ENCODE results near the gene NAT10. TPM values are rescaled to one million over a fixed set of nuclear protein-coding genes. Genes with fewer than 3 reads are reported as not detected.
"Not testable (repeated sequence)": the region's sequence is repeated elsewhere in the genome, so short reads cannot be mapped to it uniquely, and the experiment has no call there.

The NAT10 gene
- total RNA-seq (10 to 100 TPM; 33.6 to 42.4 TPM), polyA plus RNA-seq (10 to 100 TPM in 1 of 2 donors, 1 to 10 TPM in 1; 8.9 to 25.1 TPM)
- long read RNA-seq, donor 1, partial matches to known transcripts, result 17 of 19 reads
- long read RNA-seq, donor 1, other reads (novel, unspliced or antisense), result 2 of 19 reads
- long read RNA-seq, donor 2, full-length matches to known transcripts, result 3 of 5 reads
- long read RNA-seq, donor 2, partial matches to known transcripts, result 1 of 5 reads
- long read RNA-seq, donor 2, other reads (novel, unspliced or antisense), result 1 of 5 reads

DNA sequence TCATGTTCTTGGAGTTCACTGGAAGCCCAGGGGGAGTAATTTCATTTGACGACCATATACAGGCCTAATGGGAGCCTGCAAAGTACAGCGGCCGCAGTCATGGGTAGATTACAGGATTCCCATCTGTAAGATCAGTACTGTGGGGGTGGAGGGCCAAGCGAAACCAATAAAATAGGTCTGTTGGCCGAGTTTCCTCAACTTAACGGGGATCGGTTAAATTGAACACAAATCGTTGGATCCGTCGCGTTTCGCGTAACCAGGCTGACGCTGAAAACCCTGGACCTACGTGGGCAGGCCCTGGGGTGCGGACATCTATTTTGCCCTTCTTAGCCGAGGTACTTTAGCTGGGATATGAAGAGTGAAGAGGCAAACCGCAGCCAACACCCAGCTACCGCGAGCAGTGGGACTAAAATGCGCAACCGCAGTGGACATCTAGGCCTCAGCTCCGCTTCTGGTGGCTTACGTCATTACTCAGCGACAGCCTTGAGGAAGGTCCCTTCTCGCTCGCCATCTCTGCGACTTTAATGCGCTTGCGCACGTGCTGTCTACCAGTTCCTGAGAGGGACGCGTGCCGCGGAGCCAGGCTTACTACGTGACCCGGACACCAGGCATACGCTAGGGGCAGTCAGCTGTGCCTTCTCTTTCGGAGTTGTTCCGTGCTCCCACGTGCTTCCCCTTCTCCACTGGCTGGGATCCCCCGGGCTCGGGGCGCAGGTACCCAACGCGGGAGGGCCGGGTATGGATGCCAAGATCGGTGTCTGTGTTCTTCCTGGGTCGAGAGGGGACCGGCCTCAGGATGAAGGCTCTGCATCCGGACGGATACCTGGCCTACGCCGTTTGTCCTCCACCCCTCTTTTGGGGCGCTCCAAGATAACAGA, at the start of gene NAT10:
Gene NAT10 (plus strand): TSS at position 551 of the 878 bp plus-strand sequence. CDS start 2,597 bp downstream, outside the sequence.
- H3K36me3 ChIP-seq (ENCODE audit: control insufficient read depth in 1 of 2, insufficient read depth in 2 of 2, low read length in 1 of 2), result peaks cover 3 to 4% of the 10 kb centered on the region in 2 donors
- intact Hi-C loops (cut with DNase I), result loop anchor here (2.0 to 10.0 kb wide), 4 partner anchors 55 to 253 kb away; partner anchors contain the start of genes ABTB2 (in 1 of the 2) and CAPRIN1 (in 1 of the 2)

GRCh38 chr11:34056672-34057071, 48.8 kb upstream of the NAT10 start:
- H3K27ac ChIP-seq (ENCODE audit: low read depth in 1 of 2, low read length in 2 of 2), result no peak overlapping the region

More for the DNA sequence above, at the start of gene NAT10:
- 0 to 1% methylated on average over 51 to 55 of the region's 55 CpGs for WGBS, 2 donors
- Histone ChIP-seq H3K4me1 (ENCODE audit: control insufficient read depth in 1 of 2, insufficient read depth in 2 of 2, low read length in 2 of 2) (no peaks in the 10 kb centered on the region), H3K9me3 (ENCODE audit: control insufficient read depth, low read length) (no peaks in the 10 kb centered on the region), H3K27ac (ENCODE audit: low read depth in 1 of 2, low read length in 2 of 2) (peak within 1 kb of the TSS; percentile 59 to 62), H3K4me3 (ENCODE audit: low read length in 2 of 2) (peak within 1 kb of the TSS; percentile 27 to 52), H3K27me3 (ENCODE audit: control insufficient read depth in 1 of 2, insufficient read depth in 2 of 2, low read length in 1 of 2) (no peaks in the 10 kb centered on the region)
- DNase-seq, result peak; percentile 97 to 98
- peak; percentile 99 for ATAC-seq (ENCODE audit: low FRiP score)

DNA sequence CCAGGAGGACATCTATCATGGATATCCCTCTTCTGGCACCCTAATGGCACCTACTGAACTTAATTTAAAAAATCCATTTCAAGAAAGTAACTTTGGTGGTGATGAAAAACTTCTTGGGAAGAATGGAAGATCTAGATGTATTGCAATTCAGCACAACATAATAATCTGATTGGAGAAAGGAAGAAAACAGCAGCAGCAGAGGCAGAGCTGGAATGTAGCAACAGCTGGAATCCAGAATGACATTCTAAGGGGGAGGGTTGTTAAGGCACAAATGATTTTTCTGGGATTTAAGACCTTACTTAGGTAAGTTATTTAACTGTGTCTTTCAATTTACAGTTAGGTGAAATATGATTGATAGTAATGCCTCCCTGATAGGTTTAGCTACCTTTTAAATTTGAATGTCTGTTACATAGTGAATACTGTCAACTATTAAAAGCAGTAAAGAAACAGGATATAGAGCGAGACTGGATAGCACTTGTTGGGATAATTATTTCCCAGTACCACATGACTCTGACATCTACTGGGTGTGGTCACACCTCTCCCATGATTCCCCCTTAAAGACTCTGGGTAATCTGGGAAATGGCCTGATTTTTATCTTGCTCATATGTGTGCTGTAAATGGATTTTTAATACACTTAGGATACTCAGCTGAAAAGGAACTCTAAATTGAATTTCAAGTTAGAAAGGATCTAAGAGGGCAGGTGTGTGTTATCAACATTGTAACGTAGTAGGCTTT, 42.2 kb upstream of the NAT10 start:
- Histone ChIP-seq H3K4me1 (ENCODE audit: control insufficient read depth in 1 of 2, insufficient read depth in 2 of 2, low read length in 2 of 2) (peaks cover 0 to 4% of the 10 kb centered on the region in 2 donors), H3K27ac (ENCODE audit: low read depth in 1 of 2, low read length in 2 of 2) (no peak overlapping the region), H3K27me3 (ENCODE audit: control insufficient read depth in 1 of 2, insufficient read depth in 2 of 2, low read length in 1 of 2) (no peaks in the 10 kb centered on the region), H3K4me3 (ENCODE audit: low read length in 2 of 2) (no peak overlapping the region), H3K9me3 (ENCODE audit: control insufficient read depth, low read length) (no peaks in the 10 kb centered on the region), H3K36me3 (ENCODE audit: control insufficient read depth in 1 of 2, insufficient read depth in 2 of 2, low read length in 1 of 2) (peaks cover 1 to 3% of the 10 kb centered on the region in 2 donors)
- intact Hi-C loops (cut with DNase I), result no loop called here
- ATAC-seq (ENCODE audit: low FRiP score) (no peak), DNase-seq (no peak)
- WGBS, 2 donors, result 87 to 94% methylated on average over 2 of the region's 2 CpGs

More at GRCh38 chr11:34056672-34057071, 48.8 kb upstream of the NAT10 start:
- H3K4me1 ChIP-seq (ENCODE audit: control insufficient read depth in 1 of 2, insufficient read depth in 2 of 2, low read length in 2 of 2), result peaks cover 0 to 5% of the 10 kb centered on the region in 2 donors
- no peaks in the 10 kb centered on the region for H3K27me3 ChIP-seq (ENCODE audit: control insufficient read depth in 1 of 2, insufficient read depth in 2 of 2, low read length in 1 of 2)
- ATAC-seq (ENCODE audit: low FRiP score) (no peak), DNase-seq (no peak)
- peaks cover 0 to 2% of the 10 kb centered on the region in 2 donors for H3K36me3 ChIP-seq (ENCODE audit: control insufficient read depth in 1 of 2, insufficient read depth in 2 of 2, low read length in 1 of 2)
- 18 to 26% methylated on average over 2 of the region's 2 CpGs for WGBS, 2 donors
- intact Hi-C loops (cut with DNase I), result no loop called here
- no peaks in the 10 kb centered on the region for H3K9me3 ChIP-seq (ENCODE audit: control insufficient read depth, low read length)
- no peak overlapping the region for H3K4me3 ChIP-seq (ENCODE audit: low read length in 2 of 2)

DNA sequence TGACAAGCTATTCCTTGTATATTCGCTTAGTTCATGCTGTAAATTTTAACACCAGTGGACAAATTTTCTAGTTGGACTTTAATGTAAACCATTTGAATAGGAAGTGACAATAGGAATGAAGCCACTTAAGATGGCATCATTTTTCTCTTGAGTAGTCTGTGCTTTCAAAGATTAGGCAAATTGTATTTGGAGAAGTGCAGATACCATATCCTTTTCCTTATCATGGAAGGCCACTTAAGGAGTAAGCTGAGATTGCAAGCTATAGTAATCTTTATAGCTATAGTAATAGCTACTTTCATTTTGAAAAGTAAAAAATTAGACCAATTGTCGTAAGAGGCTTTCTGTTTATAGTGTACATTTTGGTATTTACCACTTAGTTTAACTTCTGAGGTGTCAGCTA, 41.1 kb upstream of the NAT10 start:
- no peak for DNase-seq
- ATAC-seq (ENCODE audit: low FRiP score), result no peak
- WGBS, 2 donors, result 91 to 94% methylated on average over 2 of the region's 2 CpGs
- Histone ChIP-seq H3K4me1 (ENCODE audit: control insufficient read depth in 1 of 2, insufficient read depth in 2 of 2, low read length in 2 of 2) (peaks cover 0 to 5% of the 10 kb centered on the region in 2 donors), H3K27ac (ENCODE audit: low read depth in 1 of 2, low read length in 2 of 2) (no peak overlapping the region), H3K4me3 (ENCODE audit: low read length in 2 of 2) (no peak overlapping the region), H3K27me3 (ENCODE audit: control insufficient read depth in 1 of 2, insufficient read depth in 2 of 2, low read length in 1 of 2) (no peaks in the 10 kb centered on the region), H3K36me3 (ENCODE audit: control insufficient read depth in 1 of 2, insufficient read depth in 2 of 2, low read length in 1 of 2) (peaks cover 1 to 3% of the 10 kb centered on the region in 2 donors), H3K9me3 (ENCODE audit: control insufficient read depth, low read length) (no peaks in the 10 kb centered on the region)
- intact Hi-C loops (cut with DNase I), result no loop called here

- H3K27me3 ChIP-seq (ENCODE audit: control insufficient read depth in 1 of 2, insufficient read depth in 2 of 2, low read length in 1 of 2), result no peaks in the 10 kb centered on the region
- ATAC-seq (ENCODE audit: low FRiP score) (no peak), DNase-seq (no peak)
- WGBS, 2 donors, result 88 to 92% methylated on average over 6 of the region's 6 CpGs
- H3K4me3 ChIP-seq (ENCODE audit: low read length in 2 of 2), result no peak overlapping the region
- no peaks in the 10 kb centered on the region for H3K9me3 ChIP-seq (ENCODE audit: control insufficient read depth, low read length)
- H3K27ac ChIP-seq (ENCODE audit: low read depth in 1 of 2, low read length in 2 of 2), result no peak overlapping the region
- intact Hi-C loops (cut with DNase I), result no loop called here
- H3K4me1 ChIP-seq (ENCODE audit: control insufficient read depth in 1 of 2, insufficient read depth in 2 of 2, low read length in 2 of 2), result peaks cover 0 to 5% of the 10 kb centered on the region in 2 donors
- peaks cover 1 to 3% of the 10 kb centered on the region in 2 donors for H3K36me3 ChIP-seq (ENCODE audit: control insufficient read depth in 1 of 2, insufficient read depth in 2 of 2, low read length in 1 of 2)
These were observed 39.8 kb upstream of the NAT10 start for GRCh38 chr11:34065505-34066203.

DNA sequence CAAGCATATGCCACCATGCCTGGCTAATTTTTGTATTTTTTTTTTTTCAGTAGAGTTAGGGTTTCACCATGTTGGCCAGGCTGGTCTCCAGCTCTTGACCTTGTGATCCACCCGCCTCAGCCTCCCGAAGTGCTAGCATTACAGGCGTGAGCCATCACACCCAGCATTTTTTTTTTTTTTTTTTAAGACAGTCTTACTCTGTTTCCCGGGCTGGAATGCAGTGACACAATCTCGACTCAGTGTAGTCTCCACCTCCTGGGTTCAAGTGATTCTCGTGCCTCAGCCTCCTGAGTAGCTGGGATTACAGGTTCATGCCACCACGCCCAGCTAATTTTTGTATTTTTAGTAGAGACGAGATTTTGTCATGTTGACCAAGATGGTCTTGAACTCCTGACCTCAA, 38.7 kb upstream of the NAT10 start:
- DNase-seq; H3K4me1 ChIP-seq (ENCODE audit: control insufficient read depth in 1 of 2, insufficient read depth in 2 of 2, low read length in 2 of 2); H3K4me3 ChIP-seq (ENCODE audit: low read length in 2 of 2); H3K27me3 ChIP-seq (ENCODE audit: control insufficient read depth in 1 of 2, insufficient read depth in 2 of 2, low read length in 1 of 2); H3K27ac ChIP-seq (ENCODE audit: low read depth in 1 of 2, low read length in 2 of 2); intact Hi-C loops (cut with DNase I); H3K36me3 ChIP-seq (ENCODE audit: control insufficient read depth in 1 of 2, insufficient read depth in 2 of 2, low read length in 1 of 2); ATAC-seq (ENCODE audit: low FRiP score); H3K9me3 ChIP-seq (ENCODE audit: control insufficient read depth, low read length): not testable (repeated sequence)
- 91 to 95% methylated on average over 8 of the region's 8 CpGs for WGBS, 2 donors

DNA sequence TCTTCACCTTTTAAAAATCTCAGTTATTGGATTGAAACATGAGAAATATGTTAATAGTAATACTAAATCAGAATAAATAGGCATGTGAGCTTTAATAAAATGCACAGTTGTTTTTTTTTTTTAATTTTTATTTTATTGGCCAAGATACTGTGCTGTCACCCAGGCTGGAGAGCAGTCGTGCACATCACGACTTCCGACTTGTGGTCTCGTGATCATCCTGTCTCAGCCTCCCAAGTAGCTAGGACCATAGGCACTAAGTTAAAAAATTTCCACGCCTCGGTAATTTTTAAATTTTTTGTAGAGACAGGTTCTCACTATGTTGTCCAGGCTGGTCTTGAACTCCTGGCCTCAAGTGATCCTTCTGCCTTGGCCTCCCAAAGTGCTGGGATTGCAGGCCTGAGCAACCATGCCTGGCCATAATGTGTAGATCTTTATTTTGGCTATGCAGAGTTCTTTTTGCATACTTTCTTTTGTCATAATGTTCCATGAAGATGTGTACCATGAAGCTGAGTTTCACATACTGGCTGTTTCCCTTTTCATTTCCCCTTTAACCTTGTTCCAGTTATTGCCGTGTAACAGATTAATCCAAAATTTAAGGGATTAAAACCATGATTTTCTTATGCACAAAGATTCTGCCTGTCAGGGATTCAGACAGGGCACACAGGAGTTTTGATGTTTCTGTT, 37.9 kb upstream of the NAT10 start:
- Histone ChIP-seq H3K4me1 (ENCODE audit: control insufficient read depth in 1 of 2, insufficient read depth in 2 of 2, low read length in 2 of 2) (peaks cover 0 to 5% of the 10 kb centered on the region in 2 donors), H3K27ac (ENCODE audit: low read depth in 1 of 2, low read length in 2 of 2) (no peak overlapping the region), H3K36me3 (ENCODE audit: control insufficient read depth in 1 of 2, insufficient read depth in 2 of 2, low read length in 1 of 2) (peaks cover 0 to 1% of the 10 kb centered on the region in 2 donors), H3K27me3 (ENCODE audit: control insufficient read depth in 1 of 2, insufficient read depth in 2 of 2, low read length in 1 of 2) (no peaks in the 10 kb centered on the region), H3K4me3 (ENCODE audit: low read length in 2 of 2) (no peak overlapping the region), H3K9me3 (ENCODE audit: control insufficient read depth, low read length) (no peaks in the 10 kb centered on the region)
- no peak for DNase-seq
- no peak for ATAC-seq (ENCODE audit: low FRiP score)
- intact Hi-C loops (cut with DNase I), result no loop called here
- 91 to 92% methylated on average over 7 of the region's 7 CpGs for WGBS, 2 donors
